Measurements from ENCODE around the gene DMRTB1.

DMRTB1 gene

DNA sequence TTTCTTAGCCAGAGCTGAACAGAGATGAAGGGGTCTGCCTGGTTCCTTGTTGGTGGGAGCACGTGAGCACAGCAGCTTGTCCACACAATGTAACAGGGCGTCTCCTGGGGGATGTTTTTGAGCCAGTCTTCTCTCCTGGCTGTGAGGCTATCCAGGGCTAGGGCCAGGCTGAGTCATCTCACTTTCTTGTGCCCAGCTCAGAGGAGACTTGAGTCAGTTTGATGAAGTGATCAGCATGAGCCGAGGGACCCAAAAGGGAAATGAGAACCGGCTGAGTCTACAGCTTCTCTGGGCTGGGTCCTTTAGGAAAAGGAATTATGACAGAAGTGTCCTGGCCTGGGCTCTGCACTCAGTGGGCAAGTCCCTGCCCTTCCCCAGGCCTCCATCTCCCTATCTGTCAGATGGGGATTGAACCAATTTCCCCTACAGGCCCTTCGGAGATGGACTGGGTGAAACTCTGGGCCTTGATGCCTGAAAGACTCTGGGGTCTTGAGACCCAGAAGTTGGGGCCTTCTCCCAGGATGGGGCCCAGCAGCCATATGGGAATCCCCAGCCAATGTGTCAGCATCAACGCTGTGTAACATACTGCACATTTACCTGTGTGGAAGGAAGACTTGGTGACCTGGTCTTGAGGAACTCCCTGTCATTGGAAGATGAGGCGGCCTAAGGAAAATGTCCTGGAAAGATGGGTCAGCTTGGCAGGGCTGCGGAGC is 36.6 kb downstream of the DMRTB1 start:
- DNase-seq = no peak

DNA sequence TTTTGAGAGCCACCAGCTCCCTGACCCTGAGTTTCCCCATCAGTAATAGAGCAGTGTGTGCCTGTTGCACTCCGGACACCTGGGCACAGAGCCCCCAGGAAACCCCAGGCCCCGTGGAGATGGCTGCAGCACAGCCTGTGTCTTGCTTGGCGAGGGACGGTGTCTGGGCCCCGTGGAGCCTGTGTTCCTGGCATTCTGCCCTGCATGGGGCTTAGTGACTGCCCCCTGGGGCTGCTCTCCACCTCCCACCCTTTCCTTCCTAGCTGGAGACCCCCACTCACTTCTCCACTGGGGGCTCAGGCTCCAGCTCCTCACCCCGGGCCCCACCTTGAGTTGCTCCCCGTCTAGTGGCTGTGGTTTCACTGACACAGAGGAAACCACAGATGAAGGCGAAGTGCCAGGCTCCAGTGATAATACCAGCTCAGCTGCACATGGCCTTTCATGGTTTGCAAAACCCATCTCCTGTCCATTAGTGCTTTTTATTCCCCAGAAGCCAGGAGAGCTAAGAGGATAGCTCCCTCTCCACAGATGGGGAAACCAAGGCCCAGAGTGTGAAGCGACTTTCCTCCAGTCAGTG is 39.4 kb downstream of the DMRTB1 start:
- DNase-seq = no peak

- DNase-seq = no peak
Measured at GRCh38 chr1:53499257-53500203, 40.3 kb downstream of the DMRTB1 start.

GRCh38 chr1:53500204-53501064 is 41.2 kb downstream of the DMRTB1 start:
- DNase-seq = no peak

DNA sequence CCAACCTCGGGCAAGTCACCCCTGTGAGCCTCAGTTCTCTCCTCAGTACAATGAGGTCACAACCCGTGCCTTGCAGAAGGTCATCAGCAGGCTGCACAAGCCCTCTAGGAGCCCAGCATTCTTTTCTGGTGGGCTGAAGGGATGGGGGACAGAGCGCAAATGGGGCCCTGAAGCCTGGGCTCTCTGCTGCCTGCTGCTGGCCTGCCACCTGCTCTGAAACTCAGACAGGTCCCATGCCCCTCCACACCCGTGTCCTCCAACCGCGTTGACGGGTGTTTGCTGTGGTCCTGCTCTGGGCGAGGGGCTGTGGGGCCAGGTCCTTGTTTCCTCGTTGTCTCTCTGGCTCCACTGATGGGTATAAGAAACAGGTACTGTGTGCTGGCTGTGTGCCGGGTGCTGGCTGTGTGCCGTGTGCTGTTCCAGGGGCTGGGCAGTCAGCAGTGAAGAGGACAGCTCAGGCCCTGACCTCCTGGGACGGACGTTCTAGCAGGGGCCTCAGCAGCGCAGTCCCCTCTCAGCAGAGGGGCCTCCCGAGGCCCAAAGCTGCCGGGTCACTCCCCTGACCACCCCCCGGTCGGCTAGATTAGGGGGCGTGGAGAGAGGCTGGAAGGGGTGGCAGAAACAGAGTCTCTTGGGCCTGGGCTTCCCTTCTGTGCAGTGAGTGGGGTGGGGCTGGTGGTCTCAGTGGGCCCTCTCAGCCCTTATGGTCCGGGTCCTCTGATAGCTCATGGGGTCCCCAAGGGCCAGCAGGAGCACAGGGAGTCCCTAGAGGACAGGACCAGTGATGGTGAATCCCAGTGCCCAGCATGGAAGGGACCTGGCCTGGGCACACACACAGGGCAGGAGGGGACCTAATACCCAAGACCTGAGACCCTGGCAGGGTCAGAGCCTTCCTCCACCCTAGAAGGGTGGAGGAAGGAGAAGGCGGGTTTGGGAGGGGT is 42.1 kb downstream of the DMRTB1 start:
- DNase-seq = no peak

- no peak for DNase-seq
Measured at GRCh38 chr1:53502641-53503432, 43.6 kb downstream of the DMRTB1 start.

GRCh38 chr1:53503433-53504217 is 44.4 kb downstream of the DMRTB1 start:
- DNase-seq = no peak

DNA sequence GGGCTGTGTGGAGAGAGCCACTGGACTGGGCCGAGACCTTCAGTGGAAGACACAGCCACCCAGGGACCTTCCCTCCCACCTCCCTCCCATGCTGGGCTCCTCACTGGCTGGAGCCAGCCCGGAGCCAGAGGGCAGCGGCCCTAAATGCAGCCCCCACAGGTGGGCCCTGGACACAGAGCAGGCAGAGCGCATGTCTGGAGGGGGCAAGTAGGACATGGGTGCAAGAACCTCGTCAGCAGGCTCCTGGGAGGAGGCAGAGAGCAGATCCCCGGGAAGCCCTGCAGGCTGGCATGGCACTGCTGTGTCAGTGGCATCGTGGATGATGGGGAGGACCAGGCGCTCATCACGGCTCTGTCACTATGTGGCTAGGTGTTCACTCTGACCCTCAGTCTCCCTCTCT is 45.7 kb downstream of the DMRTB1 start:
- no peak for DNase-seq

DNA sequence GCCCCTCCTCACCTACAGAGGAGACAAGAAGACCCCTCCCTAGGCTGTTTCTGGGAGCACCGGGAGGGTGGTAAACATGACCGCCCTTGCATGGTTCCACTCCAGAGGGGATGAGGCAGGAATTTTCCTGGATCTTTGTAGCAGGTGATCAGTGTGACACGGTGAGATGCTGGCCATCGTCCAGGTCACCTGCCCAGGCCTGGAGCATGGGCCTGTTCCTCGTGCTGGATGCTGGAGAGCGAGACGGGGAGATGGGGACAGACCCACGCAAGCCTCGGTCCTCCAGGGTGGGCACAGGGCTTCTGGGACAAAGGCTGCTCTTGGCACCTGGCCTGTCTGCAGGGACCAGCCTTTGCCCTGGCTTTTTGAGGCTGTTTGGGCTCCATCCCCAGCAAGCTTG is 46.2 kb downstream of the DMRTB1 start:
- no peak for DNase-seq

DNA sequence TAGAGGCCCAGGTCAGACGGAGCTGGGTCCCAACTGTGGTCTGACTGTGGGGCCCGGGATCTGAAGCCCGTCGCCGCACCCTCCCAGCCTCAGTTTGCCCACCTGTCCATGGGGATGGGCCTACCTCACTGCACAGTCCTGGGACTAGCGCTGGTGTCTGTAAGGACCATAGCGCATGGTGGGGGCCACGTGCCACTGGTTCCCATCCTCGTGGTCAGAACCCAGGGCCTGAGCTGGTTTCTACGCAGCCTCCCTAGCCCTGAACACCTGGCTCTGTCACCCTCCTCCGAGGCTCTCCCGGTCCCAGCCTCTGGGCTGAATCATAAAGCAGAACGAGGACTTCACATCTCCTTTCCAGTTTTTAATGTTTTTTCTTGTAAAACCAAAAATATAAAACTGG is 46.7 kb downstream of the DMRTB1 start:
- no peak for DNase-seq

GRCh38 chr1:53506355-53507050 is 47.3 kb downstream of the DMRTB1 start:
- DNase-seq = no peak

- no peak for DNase-seq
Measured at GRCh38 chr1:53507116-53507820, 48.1 kb downstream of the DMRTB1 start.

DNA sequence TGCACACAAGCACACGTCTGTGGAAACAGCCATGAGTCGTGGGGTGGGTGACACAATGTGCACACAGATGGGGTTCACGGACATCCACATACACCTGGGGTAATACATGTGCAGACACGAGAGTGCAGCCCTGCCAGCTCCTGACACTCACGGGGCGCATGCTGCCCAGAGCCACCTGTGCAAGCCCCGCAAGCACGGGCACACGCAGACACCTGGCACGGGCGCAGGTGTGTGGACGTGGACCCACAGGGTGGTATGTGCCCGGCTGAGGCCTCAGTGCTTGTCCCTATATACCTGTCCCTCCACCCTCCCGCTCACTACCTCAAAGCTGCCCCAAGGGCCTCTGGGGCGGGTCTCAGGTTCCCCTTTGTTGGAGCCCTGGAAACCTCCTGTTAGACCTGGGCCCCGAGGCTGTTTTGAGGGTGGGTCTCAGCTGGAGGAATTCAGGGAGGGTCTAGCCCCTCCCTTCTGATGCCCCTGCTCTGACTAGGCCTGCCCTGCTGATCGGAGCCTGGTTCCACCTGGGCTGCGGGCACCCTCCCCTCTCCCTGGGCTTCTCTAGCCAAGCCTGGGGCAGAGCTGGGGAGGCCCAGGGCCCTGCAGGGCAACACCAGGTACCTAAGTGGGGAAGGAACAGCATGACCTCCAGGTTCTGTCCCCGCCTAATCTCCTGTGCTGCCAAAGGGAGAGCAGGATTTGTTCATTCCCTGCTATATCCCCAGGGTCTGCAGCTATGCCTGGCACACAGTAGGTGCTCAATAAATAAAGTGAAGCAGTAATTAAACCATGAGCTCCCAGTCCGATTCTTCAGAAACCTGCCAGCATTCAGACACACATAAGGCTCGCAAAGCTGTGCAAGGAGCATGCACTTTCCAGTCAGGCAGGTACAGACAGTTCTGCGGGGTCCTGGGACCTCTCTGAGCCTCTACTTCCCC is 49.1 kb downstream of the DMRTB1 start:
- no peak for DNase-seq

DNA sequence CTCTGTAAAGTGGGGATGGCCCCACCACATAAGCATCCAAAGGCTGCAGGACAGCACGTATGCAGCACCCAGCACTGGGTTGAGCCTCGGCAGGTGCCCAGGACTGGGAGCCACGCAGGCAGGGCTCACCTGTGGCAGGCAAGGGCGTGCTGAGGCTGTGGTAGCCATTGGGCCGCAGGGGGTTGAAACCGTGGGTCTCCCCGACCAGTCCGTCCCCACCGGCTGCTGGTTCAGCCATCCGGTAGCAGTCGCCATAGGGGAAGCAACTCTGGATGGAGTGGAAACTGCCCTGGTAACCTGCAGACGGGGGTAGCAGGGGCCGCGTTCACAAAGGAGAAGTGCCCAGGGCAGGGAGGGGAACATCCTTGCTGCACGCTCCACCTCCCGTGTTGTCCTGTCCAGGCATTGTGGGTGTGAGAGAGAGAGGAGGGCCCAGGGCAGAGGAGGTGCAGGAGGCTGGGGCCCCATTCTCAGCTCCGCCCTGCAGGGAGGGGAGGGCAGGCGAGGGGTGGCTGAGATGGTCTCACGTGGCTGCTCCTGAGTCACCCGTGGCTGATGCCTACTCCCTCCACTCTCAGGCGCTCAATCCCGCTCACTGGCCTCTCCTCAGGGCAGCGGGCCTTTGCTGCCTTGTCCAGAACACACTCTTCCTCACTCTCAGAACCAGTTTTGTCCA is 49.9 kb downstream of the DMRTB1 start:
- DNase-seq = no peak

DNA sequence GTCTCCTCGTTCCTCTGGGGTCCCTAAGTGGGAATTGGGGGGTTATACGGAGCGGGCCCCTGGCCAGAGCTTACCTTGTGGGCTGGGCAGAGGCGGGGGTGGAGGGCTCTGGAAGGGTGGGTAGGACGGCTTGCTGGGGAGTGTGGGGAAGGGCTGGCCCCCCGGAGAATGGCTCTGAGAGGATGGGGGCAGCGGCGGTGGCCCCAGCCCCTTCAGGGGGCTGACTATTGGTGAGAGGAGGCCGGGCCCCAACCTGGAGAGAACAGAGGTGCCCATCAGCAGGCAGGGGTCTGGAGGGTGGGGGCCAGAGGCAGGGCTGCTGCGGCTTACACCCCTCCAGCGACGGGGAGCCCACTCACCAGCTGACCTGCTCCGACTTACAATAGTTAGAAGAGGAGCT is 50.6 kb downstream of the DMRTB1 start:
- no peak for DNase-seq

- no peak for DNase-seq
Measured at GRCh38 chr1:53510215-53510614, 51.0 kb downstream of the DMRTB1 start.
